Activated CD4-positive, alpha-beta T cell treated with anti-CD3 and anti-CD28 coated beads for 4 hours (primary cell): ENCODE results near the gene ETS1.
A peak's percentile ranks its signal among the peaks of the same experiment; 100 is the strongest.

Source experiments
- DNase-seq, 2 donors: peaks; one replicate each; pipeline ENCODE4 v3.0.0-alpha.2; 2020

Gene ETS1

GRCh38 chr11:128422576-128423370 is 164.6 kb downstream of the ETS1 start:
- DNase-seq, result peak; percentile 91 to 94

- DNase-seq, result no peak
Observed at GRCh38 chr11:128421577-128422330, 165.6 kb downstream of the ETS1 start.

- DNase-seq, result no peak
Observed at GRCh38 chr11:128420951-128421350, 166.4 kb downstream of the ETS1 start.

DNA sequence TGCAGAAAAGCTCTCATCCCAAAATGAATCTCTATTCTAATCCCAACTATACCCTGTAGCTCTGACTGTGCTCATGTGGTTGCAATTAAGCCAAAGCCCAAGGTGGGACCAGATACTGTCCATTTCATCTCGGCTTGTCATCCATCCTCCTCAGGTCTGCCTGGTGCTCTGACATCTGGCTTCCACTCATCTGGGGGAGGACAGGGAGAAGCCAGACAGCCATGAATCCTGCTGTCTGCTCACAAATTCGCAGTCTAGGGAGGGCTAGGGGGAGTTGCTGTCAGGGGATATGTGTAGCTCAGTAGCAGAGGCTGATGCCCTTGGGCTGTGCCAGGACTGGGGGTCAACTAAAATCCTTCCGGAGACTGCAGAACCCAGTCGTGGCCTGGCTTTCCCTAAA is 167.1 kb downstream of the ETS1 start:
- DNase-seq, result no peak

DNA sequence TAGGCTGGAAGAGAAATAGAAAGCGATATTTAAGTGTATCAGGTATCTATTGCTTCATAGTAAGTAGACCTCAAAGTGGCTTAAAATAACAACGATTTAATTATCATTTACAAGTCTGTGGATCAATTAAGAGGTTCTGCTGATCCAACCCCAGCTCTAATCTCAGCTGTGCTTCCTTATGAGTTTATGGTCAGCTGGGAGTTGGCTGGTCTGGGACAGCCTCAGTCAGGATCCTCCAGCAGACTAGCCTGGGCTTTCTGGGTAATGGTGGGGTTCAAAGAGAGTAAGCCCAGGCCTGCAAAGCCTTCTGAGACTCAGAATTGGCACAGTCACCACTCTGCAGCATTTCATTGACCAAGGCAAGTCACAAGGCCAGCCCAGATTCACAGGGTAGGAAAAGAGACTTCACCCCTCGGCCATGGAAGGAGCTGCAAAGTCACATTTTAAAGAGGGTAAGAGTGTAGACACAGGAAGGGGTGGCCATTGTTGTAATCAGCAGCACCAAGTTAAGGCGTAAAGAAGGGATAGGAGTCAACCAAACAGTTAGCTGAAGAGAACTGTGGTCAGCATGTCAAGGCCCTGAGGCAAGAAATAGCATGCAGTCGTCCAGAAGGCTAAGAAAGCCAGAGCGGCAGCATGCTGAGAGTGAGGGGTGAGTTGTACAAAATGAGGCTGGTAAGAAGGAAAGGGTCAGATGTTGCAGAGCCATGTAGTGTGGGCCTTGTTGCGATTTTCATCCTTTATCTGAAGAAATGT is 168.2 kb downstream of the ETS1 start:
- no peak for DNase-seq

- DNase-seq, result no peak
Observed at GRCh38 chr11:128417607-128418324, 169.6 kb downstream of the ETS1 start.

DNA sequence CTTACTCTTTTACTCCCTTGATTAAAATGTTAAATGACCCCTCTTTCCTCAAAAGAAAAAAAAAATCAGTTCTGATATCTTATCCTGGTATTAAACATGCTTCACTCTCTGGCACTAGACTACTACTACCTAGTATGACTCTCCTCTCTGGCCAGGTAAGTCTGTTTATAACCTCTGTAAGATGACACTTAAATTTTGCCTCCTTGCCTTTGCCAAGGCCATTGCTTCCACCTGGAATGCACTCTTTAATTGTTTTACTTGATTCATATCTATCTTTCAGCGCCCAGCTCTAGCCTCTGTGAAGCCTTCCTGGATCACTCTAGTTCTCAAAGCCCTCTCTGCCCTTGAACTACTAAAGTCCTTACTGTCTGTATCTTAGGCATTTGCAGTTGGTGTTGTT is 170.4 kb downstream of the ETS1 start:
- DNase-seq, result no peak

DNA sequence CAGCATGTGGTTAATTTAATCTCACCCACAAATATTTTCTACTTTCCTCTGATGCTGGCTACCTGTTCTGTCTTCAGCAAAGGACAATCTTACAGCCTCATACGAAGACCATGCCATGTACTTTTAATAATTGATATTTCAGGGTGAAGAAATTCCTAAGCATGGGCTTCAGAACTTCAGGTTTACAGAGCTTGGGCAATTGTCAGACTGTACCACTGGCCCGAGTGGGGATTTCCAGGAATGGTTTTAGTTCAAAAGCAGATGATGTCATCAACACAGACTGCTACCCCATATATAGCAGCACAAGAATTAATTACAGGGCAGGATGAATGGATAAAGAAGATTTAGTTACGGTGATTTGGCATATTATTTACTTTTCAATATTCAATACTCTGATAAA is 171.8 kb downstream of the ETS1 start:
- DNase-seq, result no peak

GRCh38 chr11:128412847-128413791 is 174.2 kb downstream of the ETS1 start:
- DNase-seq, result no peak

- DNase-seq, result no peak
Observed at GRCh38 chr11:128411812-128412211, 175.5 kb downstream of the ETS1 start.

GRCh38 chr11:128411150-128411549 is 176.2 kb downstream of the ETS1 start:
- DNase-seq, result no peak

- no peak for DNase-seq
Observed at GRCh38 chr11:128409476-128409875, 177.9 kb downstream of the ETS1 start.
